ENCODE results near the gene FANCD2. TPM values are rescaled to one million over a fixed set of nuclear protein-coding genes. Genes with fewer than 3 reads are reported as not detected.
"Not testable (repeated sequence)": the region's sequence is repeated elsewhere in the genome, so short reads cannot be mapped to it uniquely, and the experiment has no call there.

The FANCD2 gene
- total RNA-seq, 1 donor from 2014 or later, result 4.4 TPM

GRCh38 chr3:10116138-10116460, 89.9 kb downstream of the FANCD2 start:
- no peak for DNase-seq (ENCODE audit: extremely low spot score in 2 of 2)
- Histone ChIP-seq H3K9me3 (no peaks in the 10 kb centered on the region), H3K4me1 (peaks cover 33% of the 10 kb centered on the region), H3K36me3 (no peaks in the 10 kb centered on the region), H3K27ac (peak overlapping the region; percentile 80), H3K4me3 (peak overlapping the region; percentile 76 to 94), H3K27me3 (no peaks in the 10 kb centered on the region)
- TF ChIP-seq CTCF (IDR thresholded peaks at IDR 0.05) (no peak), POLR2A (IDR thresholded peaks at IDR 0.05) (no peak), POLR2AphosphoS5 (IDR thresholded peaks at IDR 0.05; ENCODE audit: insufficient read depth in 1 of 2, low read depth in 1 of 2) (no peak)
- intact Hi-C loops (cut with DNase I), result loop anchor here (10.0 kb wide), 1 partner anchor 91 kb away; the partner anchor contains the start of gene FANCD2

GRCh38 chr3:10116928-10117327, 90.7 kb downstream of the FANCD2 start:
- DNase-seq (ENCODE audit: extremely low spot score in 2 of 2), result no peak
- H3K27me3 ChIP-seq, result no peaks in the 10 kb centered on the region
- intact Hi-C loops (cut with DNase I), result loop anchor here (1.0 to 10.0 kb wide), 2 partner anchors 9 to 92 kb away; partner anchors contain the start of gene FANCD2
- H3K36me3 ChIP-seq, result no peaks in the 10 kb centered on the region
- TF ChIP-seq CTCF (IDR thresholded peaks at IDR 0.05) (no peak), POLR2A (IDR thresholded peaks at IDR 0.05) (no peak), POLR2AphosphoS5 (IDR thresholded peaks at IDR 0.05; ENCODE audit: insufficient read depth in 1 of 2, low read depth in 1 of 2) (no peak)
- H3K4me3 ChIP-seq, result peak overlapping the region in 1 of 2 donors; percentile 94
- peaks cover 33% of the 10 kb centered on the region for H3K4me1 ChIP-seq
- no peak overlapping the region for H3K27ac ChIP-seq
- H3K9me3 ChIP-seq, result no peaks in the 10 kb centered on the region

GRCh38 chr3:10119376-10119775, 93.1 kb downstream of the FANCD2 start:
- Histone ChIP-seq H3K4me1 (peaks cover 33% of the 10 kb centered on the region), H3K27me3 (no peaks in the 10 kb centered on the region), H3K27ac (no peak overlapping the region), H3K36me3 (no peaks in the 10 kb centered on the region), H3K4me3 (no peak overlapping the region), H3K9me3 (no peaks in the 10 kb centered on the region)
- TF ChIP-seq POLR2A (IDR thresholded peaks at IDR 0.05) (no peak), POLR2AphosphoS5 (IDR thresholded peaks at IDR 0.05; ENCODE audit: insufficient read depth in 1 of 2, low read depth in 1 of 2) (no peak), CTCF (IDR thresholded peaks at IDR 0.05) (no peak)
- intact Hi-C loops (cut with DNase I), result loop anchor here (10.0 kb wide), 1 partner anchor 95 kb away; the partner anchor contains the start of gene FANCD2
- no peak for DNase-seq (ENCODE audit: extremely low spot score in 2 of 2)

GRCh38 chr3:10121064-10121463, 94.8 kb downstream of the FANCD2 start:
- DNase-seq (ENCODE audit: extremely low spot score in 2 of 2), result no peak
- no peak overlapping the region for H3K4me3 ChIP-seq
- peaks cover 27% of the 10 kb centered on the region for H3K4me1 ChIP-seq
- TF ChIP-seq CTCF (IDR thresholded peaks at IDR 0.05) (no peak), POLR2A (IDR thresholded peaks at IDR 0.05) (no peak), POLR2AphosphoS5 (IDR thresholded peaks at IDR 0.05; ENCODE audit: insufficient read depth in 1 of 2, low read depth in 1 of 2) (no peak)
- H3K27ac ChIP-seq, result no peak overlapping the region
- H3K27me3 ChIP-seq, result no peaks in the 10 kb centered on the region
- H3K9me3 ChIP-seq, result no peaks in the 10 kb centered on the region
- H3K36me3 ChIP-seq, result peaks cover 0 to 9% of the 10 kb centered on the region in 2 donors
- intact Hi-C loops (cut with DNase I), result no loop called here

GRCh38 chr3:10122724-10123123, 96.5 kb downstream of the FANCD2 start:
- H3K9me3 ChIP-seq, result no peaks in the 10 kb centered on the region
- DNase-seq (ENCODE audit: extremely low spot score in 2 of 2), result no peak
- H3K27ac ChIP-seq, result no peak overlapping the region
- peaks cover 0 to 25% of the 10 kb centered on the region in 2 donors for H3K36me3 ChIP-seq
- TF ChIP-seq POLR2A (IDR thresholded peaks at IDR 0.05) (no peak), CTCF (IDR thresholded peaks at IDR 0.05) (no peak), POLR2AphosphoS5 (IDR thresholded peaks at IDR 0.05; ENCODE audit: insufficient read depth in 1 of 2, low read depth in 1 of 2) (no peak)
- intact Hi-C loops (cut with DNase I), result no loop called here
- no peaks in the 10 kb centered on the region for H3K27me3 ChIP-seq
- no peak overlapping the region for H3K4me3 ChIP-seq
- peaks cover 10% of the 10 kb centered on the region for H3K4me1 ChIP-seq

- H3K4me3 ChIP-seq; DNase-seq (ENCODE audit: extremely low spot score in 2 of 2); H3K27ac ChIP-seq; H3K4me1 ChIP-seq; H3K9me3 ChIP-seq; intact Hi-C loops (cut with DNase I); H3K36me3 ChIP-seq; H3K27me3 ChIP-seq: not testable (repeated sequence)
Observed at GRCh38 chr3:10135872-10136271, 109.6 kb downstream of the FANCD2 start.
